ENCODE data around the gene PTPRZ1. TPM values are rescaled to one million over a fixed set of nuclear protein-coding genes. Genes with fewer than 3 reads are reported as not detected.

Gene PTPRZ1
- total RNA-seq, 1 donor from 2014 or later = 2.5 TPM

- no peaks in the 10 kb centered on the region for H3K27me3 Mint-ChIP-seq (ENCODE audit: unreplicated experiment)
- no peak overlapping the region for H3K4me3 Mint-ChIP-seq (ENCODE audit: unreplicated experiment)
- DNase-seq (ENCODE audit: low spot score) = no peak
- H3K27ac Mint-ChIP-seq (ENCODE audit: unreplicated experiment) = no peak overlapping the region
- TF ChIP-seq, protein P1, sequence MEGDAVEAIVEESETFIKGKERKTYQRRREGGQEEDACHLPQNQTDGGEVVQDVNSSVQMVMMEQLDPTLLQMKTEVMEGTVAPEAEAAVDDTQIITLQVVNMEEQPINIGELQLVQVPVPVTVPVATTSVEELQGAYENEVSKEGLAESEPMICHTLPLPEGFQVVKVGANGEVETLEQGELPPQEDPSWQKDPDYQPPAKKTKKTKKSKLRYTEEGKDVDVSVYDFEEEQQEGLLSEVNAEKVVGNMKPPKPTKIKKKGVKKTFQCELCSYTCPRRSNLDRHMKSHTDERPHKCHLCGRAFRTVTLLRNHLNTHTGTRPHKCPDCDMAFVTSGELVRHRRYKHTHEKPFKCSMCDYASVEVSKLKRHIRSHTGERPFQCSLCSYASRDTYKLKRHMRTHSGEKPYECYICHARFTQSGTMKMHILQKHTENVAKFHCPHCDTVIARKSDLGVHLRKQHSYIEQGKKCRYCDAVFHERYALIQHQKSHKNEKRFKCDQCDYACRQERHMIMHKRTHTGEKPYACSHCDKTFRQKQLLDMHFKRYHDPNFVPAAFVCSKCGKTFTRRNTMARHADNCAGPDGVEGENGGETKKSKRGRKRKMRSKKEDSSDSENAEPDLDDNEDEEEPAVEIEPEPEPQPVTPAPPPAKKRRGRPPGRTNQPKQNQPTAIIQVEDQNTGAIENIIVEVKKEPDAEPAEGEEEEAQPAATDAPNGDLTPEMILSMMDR (IDR thresholded peaks at IDR 0.05; ENCODE audit: unreplicated experiment) = no peak
- H3K9me3 Mint-ChIP-seq (ENCODE audit: unreplicated experiment) = no peaks in the 10 kb centered on the region
- no peaks in the 10 kb centered on the region for H3K36me3 Mint-ChIP-seq (ENCODE audit: low read depth, unreplicated experiment)
- H3K4me1 Mint-ChIP-seq (ENCODE audit: unreplicated experiment) = peaks cover 5% of the 10 kb centered on the region
Observed at GRCh38 chr7:122033641-122034040, 160.7 kb downstream of the PTPRZ1 start.

DNA sequence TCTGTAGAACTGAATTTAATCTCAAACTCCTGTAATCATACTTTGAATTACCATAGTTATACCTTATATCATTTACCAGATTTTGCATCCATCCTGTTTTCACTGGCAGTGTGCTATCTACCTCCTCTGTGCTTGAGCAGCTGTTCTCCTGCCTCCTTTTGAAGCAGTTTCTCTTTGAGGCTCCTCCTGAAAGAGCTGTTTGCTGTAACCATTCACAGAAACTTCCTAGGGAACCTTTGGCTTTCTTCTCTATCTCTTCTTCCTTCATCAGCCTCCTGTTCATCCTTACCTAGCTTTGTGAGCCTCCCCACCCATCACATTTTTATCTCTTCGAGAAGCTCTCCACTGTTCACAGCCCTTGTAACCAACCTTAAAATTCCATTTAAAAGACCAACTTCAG is 162.9 kb downstream of the PTPRZ1 start:
- no peaks in the 10 kb centered on the region for H3K36me3 Mint-ChIP-seq (ENCODE audit: low read depth, unreplicated experiment)
- H3K27me3 Mint-ChIP-seq (ENCODE audit: unreplicated experiment) = no peaks in the 10 kb centered on the region
- no peak overlapping the region for H3K27ac Mint-ChIP-seq (ENCODE audit: unreplicated experiment)
- no peaks in the 10 kb centered on the region for H3K9me3 Mint-ChIP-seq (ENCODE audit: unreplicated experiment)
- TF ChIP-seq, protein P1 (IDR thresholded peaks at IDR 0.05; ENCODE audit: unreplicated experiment) = no peak
- no peak for DNase-seq (ENCODE audit: low spot score)
- H3K4me1 Mint-ChIP-seq (ENCODE audit: unreplicated experiment) = peaks cover 5% of the 10 kb centered on the region
- H3K4me3 Mint-ChIP-seq (ENCODE audit: unreplicated experiment) = no peak overlapping the region

GRCh38 chr7:122038134-122038533 is 165.2 kb downstream of the PTPRZ1 start:
- Mint-ChIP-seq H3K9me3 (ENCODE audit: unreplicated experiment) (no peaks in the 10 kb centered on the region), H3K36me3 (ENCODE audit: low read depth, unreplicated experiment) (no peaks in the 10 kb centered on the region)

DNA sequence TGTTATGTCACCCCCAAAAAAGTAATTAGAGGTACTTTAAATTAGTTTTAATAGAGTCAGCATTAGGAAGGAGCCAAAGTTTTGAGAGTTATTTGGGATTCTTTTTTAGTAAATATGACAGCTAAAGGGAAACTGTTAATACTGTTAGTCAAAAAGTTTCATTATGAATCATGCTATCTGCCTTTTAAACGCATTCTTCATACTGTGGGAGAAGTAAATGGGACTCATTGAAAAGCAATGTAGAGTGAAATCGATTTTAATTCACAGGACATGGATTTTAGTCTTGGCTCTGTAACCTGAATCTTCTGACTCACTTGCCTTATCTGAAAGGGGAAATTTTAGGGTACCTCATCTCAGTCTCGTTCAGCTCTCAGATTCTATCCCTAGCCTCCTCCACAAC is 165.9 kb downstream of the PTPRZ1 start:
- H3K9me3 Mint-ChIP-seq (ENCODE audit: unreplicated experiment) = no peaks in the 10 kb centered on the region
- H3K4me1 Mint-ChIP-seq (ENCODE audit: unreplicated experiment) = peaks cover 26% of the 10 kb centered on the region
- no peak for DNase-seq (ENCODE audit: low spot score)
- TF ChIP-seq, protein P1 (IDR thresholded peaks at IDR 0.05; ENCODE audit: unreplicated experiment) = no peak
- H3K27ac Mint-ChIP-seq (ENCODE audit: unreplicated experiment) = no peak overlapping the region
- no peak overlapping the region for H3K4me3 Mint-ChIP-seq (ENCODE audit: unreplicated experiment)
- H3K27me3 Mint-ChIP-seq (ENCODE audit: unreplicated experiment) = peaks cover 2% of the 10 kb centered on the region
- H3K36me3 Mint-ChIP-seq (ENCODE audit: low read depth, unreplicated experiment) = no peaks in the 10 kb centered on the region

More at GRCh38 chr7:122038134-122038533, 165.2 kb downstream of the PTPRZ1 start:
- H3K4me3 Mint-ChIP-seq (ENCODE audit: unreplicated experiment) = no peak overlapping the region
- peaks cover 19% of the 10 kb centered on the region for H3K4me1 Mint-ChIP-seq (ENCODE audit: unreplicated experiment)
- no peak overlapping the region for H3K27ac Mint-ChIP-seq (ENCODE audit: unreplicated experiment)
- TF ChIP-seq, protein P1 (IDR thresholded peaks at IDR 0.05; ENCODE audit: unreplicated experiment) = no peak
- DNase-seq (ENCODE audit: low spot score) = no peak
- no peaks in the 10 kb centered on the region for H3K27me3 Mint-ChIP-seq (ENCODE audit: unreplicated experiment)

GRCh38 chr7:122040147-122040546 is 167.2 kb downstream of the PTPRZ1 start:
- peaks cover 2% of the 10 kb centered on the region for H3K27me3 Mint-ChIP-seq (ENCODE audit: unreplicated experiment)
- H3K9me3 Mint-ChIP-seq (ENCODE audit: unreplicated experiment) = no peaks in the 10 kb centered on the region
- TF ChIP-seq, protein P1 (IDR thresholded peaks at IDR 0.05; ENCODE audit: unreplicated experiment) = no peak
- no peaks in the 10 kb centered on the region for H3K36me3 Mint-ChIP-seq (ENCODE audit: low read depth, unreplicated experiment)
- H3K4me3 Mint-ChIP-seq (ENCODE audit: unreplicated experiment) = no peak overlapping the region
- H3K4me1 Mint-ChIP-seq (ENCODE audit: unreplicated experiment) = peaks cover 38% of the 10 kb centered on the region
- no peak overlapping the region for H3K27ac Mint-ChIP-seq (ENCODE audit: unreplicated experiment)
- DNase-seq (ENCODE audit: low spot score) = no peak
